Parathyroid adenoma (tissue), 2 donors: Measurements from ENCODE around the gene ORM1.

Experiments used
- H2AFZ ChIP-seq: fragments of 300-600 bp; sonication (generic); one replicate; pipeline ENCODE4 v1.7.0; 2017; ENCODE audit warnings: antibody characterized with exemption, mild to moderate bottlenecking
- H3K27ac ChIP-seq: fragments of 300-600 bp; sonication (generic); one replicate; pipeline ENCODE4 v1.7.0; 2017
- H3K27me3 ChIP-seq: fragments of 300-600 bp; sonication (generic); one replicate; pipeline ENCODE4 v1.7.0; 2017; ENCODE audit warnings: low read length; ENCODE audit not compliant: control insufficient read depth, insufficient read depth
- H3K36me3 ChIP-seq: fragments of 300-600 bp; sonication (generic); one replicate; pipeline ENCODE4 v1.7.0; 2017; ENCODE audit warnings: low read length; ENCODE audit not compliant: control insufficient read depth, insufficient read depth
- H3K4me1 ChIP-seq: fragments of 300-600 bp; sonication (generic); one replicate; pipeline ENCODE4 v1.7.0; 2017; ENCODE audit warnings: control low read depth
- H3K4me2 ChIP-seq: fragments of 300-600 bp; sonication (generic); one replicate; pipeline ENCODE4 v1.7.0; 2017; ENCODE audit warnings: low read length
- H3K4me3 ChIP-seq: fragments of 300-600 bp; sonication (generic); one replicate; pipeline ENCODE4 v1.7.0; 2017; ENCODE audit warnings: low read depth, low read length
- H3K79me2 ChIP-seq: fragments of 300-600 bp; sonication (generic); one replicate; pipeline ENCODE4 v1.7.0; 2017; ENCODE audit warnings: control low read depth
- H3K9ac ChIP-seq: fragments of 300-600 bp; sonication (generic); one replicate; pipeline ENCODE4 v1.7.0; 2017; ENCODE audit warnings: mild to moderate bottlenecking
- H3K9me3 ChIP-seq: fragments of 300-600 bp; sonication (generic); one replicate; pipeline ENCODE4 v1.7.0; 2017; ENCODE audit warnings: low read length; ENCODE audit not compliant: control insufficient read depth
- CTCF ChIP-seq: fragments of 300-600 bp; sonication (generic); IDR thresholded peaks from one replicate; pipeline ENCODE4 v1.7.0; 2017; ENCODE audit warnings: antibody characterized with exemption, mild to moderate bottlenecking
- donor health status: primary hyperparathyroidism.

ORM1 gene

DNA sequence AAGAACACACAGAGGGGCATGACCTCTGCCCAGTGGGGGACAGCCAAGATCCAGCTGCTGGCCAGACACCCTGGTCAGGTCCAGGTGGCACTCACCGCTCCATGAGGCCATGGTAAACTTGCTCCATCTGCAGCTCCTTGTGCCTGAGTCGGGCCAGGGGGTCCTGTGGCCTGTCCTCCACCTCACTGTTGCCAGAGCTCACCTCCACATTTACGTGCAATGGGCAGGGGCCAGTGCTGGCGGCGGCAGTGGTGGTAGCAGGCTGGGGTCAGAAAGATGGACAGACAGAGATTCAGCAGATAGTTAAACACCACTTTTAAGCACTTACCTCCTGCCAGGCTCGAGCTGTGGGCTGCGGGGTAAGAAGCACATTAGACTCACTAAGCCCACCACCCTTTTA lies 36.9 kb downstream of the ORM1 start:
- peaks cover 3% of the 10 kb centered on the region for H3K4me1 ChIP-seq
- no peak overlapping the region for H3K27ac ChIP-seq
- H3K4me2 ChIP-seq: no peak overlapping the region
- TF ChIP-seq CTCF: no peak
- H3K4me3 ChIP-seq: no peak overlapping the region
- H2AFZ ChIP-seq: no peak overlapping the region
- H3K9ac ChIP-seq: no peak overlapping the region
- H3K79me2 ChIP-seq: no peaks in the 10 kb centered on the region
- no peaks in the 10 kb centered on the region for H3K9me3 ChIP-seq
- no peaks in the 10 kb centered on the region for H3K27me3 ChIP-seq
- no peaks in the 10 kb centered on the region for H3K36me3 ChIP-seq

GRCh38 chr9:114361542-114361941 lies 38.6 kb downstream of the ORM1 start:
- Histone ChIP-seq H3K79me2 (no peaks in the 10 kb centered on the region), H3K4me1 (peaks cover 3% of the 10 kb centered on the region), H3K4me2 (no peak overlapping the region), H3K27ac (no peak overlapping the region), H3K4me3 (no peak overlapping the region), H3K27me3 (no peaks in the 10 kb centered on the region), H3K9ac (no peak overlapping the region), H3K36me3 (no peaks in the 10 kb centered on the region), H3K9me3 (no peaks in the 10 kb centered on the region), H2AFZ (no peak overlapping the region)
- TF ChIP-seq CTCF: no peak

GRCh38 chr9:114362394-114362793 lies 39.5 kb downstream of the ORM1 start:
- no peak for TF ChIP-seq CTCF
- H3K9me3 ChIP-seq: no peaks in the 10 kb centered on the region
- H3K9ac ChIP-seq: no peak overlapping the region
- H3K4me2 ChIP-seq: no peak overlapping the region
- H3K79me2 ChIP-seq: no peaks in the 10 kb centered on the region
- no peak overlapping the region for H3K4me3 ChIP-seq
- no peaks in the 10 kb centered on the region for H3K27me3 ChIP-seq
- H3K27ac ChIP-seq: no peak overlapping the region
- no peaks in the 10 kb centered on the region for H3K36me3 ChIP-seq
- no peak overlapping the region for H2AFZ ChIP-seq
- H3K4me1 ChIP-seq: peaks cover 3% of the 10 kb centered on the region

- Histone ChIP-seq H3K27me3 (no peaks in the 10 kb centered on the region), H3K36me3 (no peaks in the 10 kb centered on the region), H3K4me1 (peaks cover 3% of the 10 kb centered on the region), H3K9me3 (no peaks in the 10 kb centered on the region), H3K9ac (no peak overlapping the region), H3K27ac (no peak overlapping the region), H3K4me2 (no peak overlapping the region), H3K4me3 (no peak overlapping the region), H3K79me2 (no peaks in the 10 kb centered on the region), H2AFZ (no peak overlapping the region)
- no peak for TF ChIP-seq CTCF
Measured at GRCh38 chr9:114363424-114363823, 40.5 kb downstream of the ORM1 start.

- H3K36me3 ChIP-seq: no peaks in the 10 kb centered on the region
- no peaks in the 10 kb centered on the region for H3K79me2 ChIP-seq
- no peak overlapping the region for H3K4me3 ChIP-seq
- no peak overlapping the region for H3K4me2 ChIP-seq
- peaks cover 3% of the 10 kb centered on the region for H3K4me1 ChIP-seq
- no peak for TF ChIP-seq CTCF
- no peak overlapping the region for H2AFZ ChIP-seq
- H3K27me3 ChIP-seq: no peaks in the 10 kb centered on the region
- no peak overlapping the region for H3K27ac ChIP-seq
- H3K9ac ChIP-seq: no peak overlapping the region
- H3K9me3 ChIP-seq: no peaks in the 10 kb centered on the region
Measured at GRCh38 chr9:114364134-114365041, 41.5 kb downstream of the ORM1 start.
